Activated CD4-positive, alpha-beta T cell treated with anti-CD3 and anti-CD28 coated beads, Interleukin-2, Interleukin-4, amounts not matched to agents 100 ng/mL and 50 ng/mL, durations not matched to agents 16 hours and 8 hours (primary cell): ENCODE data around the gene MBOAT1.

Experiments
- DNase-seq: peaks from one replicate; pipeline ENCODE4 v3.0.0-alpha.2; 2020; ENCODE audit warnings: low spot score

Gene MBOAT1

DNA sequence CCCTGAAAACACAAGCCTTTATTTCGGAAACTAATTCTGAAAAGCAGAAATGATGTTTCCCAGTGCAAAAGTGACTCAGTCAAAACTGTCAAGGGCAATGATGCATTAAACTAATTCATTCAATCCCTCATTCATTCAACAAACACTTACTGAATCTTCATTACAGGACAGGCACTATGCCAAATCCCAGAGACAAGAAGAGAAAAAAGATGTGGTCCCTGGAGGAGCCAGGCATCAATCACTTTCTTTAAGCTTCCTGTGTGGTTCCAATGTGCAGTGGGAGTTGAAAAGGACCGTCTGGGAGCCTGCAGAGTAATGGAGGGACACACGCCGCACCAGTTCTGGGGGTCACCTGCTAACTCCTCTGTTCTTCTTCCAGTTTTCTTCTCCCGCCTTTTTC is 113.1 kb downstream of the MBOAT1 start:
- no peak for DNase-seq

DNA sequence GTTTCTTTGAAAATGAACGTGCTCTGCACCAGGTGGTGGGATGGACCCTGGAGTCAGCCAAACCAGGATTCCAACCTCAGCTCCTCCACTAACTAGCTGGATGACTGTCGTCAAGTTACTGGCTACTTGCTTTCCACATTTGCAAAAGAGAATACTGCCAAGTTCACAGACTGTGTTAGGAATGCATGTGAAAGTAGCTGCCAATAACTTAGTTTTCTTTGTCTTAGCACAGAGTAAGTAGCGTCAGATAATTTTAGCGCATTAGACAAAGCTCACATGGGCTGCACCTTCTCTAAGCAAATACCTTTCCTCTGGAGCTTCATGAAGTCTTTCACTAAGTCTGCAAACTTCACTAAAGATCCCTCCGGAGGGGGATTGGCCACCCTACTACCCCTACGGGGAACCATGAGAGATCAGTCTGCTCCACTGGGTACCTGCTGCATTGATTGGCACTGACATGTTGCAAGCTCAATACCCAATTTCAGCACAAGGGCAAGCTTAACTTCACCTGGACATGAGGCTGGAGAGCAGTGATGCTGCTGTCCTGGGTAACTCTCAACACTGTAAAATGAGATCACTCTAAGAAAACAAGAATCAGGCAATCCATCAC is 113.9 kb downstream of the MBOAT1 start:
- no peak for DNase-seq

DNA sequence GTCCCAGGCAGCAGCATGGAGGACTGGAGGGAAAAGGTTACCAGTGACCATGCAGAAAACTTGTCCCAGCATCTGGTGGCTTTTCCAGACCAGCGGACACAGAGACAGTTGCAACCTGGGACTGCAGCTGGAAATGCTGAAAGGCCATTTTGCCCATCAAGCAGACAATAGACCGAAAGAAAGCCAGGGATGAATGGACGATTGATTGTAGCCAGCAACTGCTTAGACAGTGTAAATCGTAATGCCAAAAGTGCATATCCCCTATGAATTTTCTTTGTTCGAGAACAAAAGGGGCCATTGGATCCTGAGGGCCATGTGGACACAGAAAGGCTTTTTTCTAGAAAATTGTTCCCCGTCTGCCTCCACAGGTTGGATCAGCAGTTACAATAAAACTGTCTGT is 115.7 kb downstream of the MBOAT1 start:
- no peak for DNase-seq

DNA sequence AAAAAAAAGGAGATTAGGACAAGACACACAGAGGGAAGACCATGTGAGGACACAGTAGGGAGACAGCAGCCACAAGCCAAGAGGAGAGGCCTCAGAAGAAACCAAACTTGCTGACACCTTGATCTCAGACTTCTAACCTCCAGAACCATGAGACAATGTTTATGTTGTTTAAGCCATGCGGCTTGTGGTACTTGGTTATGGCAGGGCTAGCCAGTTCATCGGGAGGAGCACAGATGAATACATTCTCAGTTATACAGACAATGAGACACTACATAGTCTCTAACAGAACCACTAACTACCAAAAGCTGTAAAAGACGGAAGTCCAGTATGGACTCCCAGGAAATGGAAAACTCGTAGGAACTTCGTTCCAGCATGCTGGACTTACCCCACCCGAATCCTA is 116.8 kb downstream of the MBOAT1 start:
- no peak for DNase-seq

DNA sequence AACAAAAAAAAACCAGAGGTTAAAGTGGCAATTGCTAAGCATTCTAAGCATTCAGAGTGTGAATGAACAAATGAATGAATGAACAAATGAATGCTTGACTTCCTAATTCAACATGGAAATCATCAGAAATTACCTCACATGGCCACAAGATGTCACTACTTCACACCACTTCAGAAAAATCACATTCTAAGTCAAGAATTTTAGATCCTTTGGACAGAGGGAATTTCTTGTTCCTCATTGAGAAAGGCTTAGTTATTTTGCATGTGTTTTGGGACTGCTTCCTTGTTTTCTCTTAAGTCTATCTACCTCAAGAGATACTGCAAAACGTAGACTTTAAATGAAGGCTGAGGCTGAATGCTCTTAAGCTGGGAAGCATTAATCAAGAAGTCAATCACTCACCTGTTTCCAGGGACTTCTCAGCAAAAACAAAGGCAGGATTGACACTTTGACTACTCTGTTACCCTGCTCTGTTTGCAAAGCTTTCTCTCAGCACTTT is 120.2 kb downstream of the MBOAT1 start:
- peak; percentile 25 for DNase-seq

DNA sequence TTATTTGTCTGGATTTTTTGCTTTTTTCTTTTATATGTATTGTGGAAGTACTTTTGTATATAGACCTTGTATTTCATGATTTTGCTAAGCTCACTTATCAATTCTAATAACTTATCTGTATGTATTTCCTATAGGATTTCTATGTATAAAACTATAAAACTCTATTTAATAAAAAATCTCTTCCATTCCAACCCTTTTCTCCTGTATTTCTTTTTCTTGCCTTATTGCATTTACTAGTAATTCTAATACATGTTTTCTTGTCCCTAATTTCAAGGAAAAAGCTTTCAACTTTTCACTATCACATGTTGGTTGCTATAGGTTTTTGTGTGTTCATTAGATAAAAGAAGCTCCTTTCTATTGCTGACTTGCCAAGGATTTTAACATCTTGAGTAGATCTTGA is 125.3 kb downstream of the MBOAT1 start:
- no peak for DNase-seq

DNA sequence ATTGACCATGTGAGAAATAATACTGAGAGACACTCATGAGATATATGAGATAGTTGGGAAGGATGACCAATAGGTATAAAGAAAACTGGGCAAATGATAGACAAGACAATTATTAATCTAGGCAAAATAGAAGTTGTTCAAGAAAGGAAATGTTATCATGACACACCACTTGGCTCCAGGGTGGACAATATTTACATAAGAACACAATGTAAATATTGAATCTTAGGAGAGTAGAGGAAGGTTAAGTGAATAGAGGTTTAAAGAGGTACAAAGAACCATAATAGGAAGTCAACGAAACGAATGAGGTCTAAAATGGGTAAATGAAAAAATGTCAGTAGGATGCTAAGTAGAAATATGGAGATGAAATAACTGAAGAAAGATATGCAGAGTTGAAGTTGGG is 126.5 kb downstream of the MBOAT1 start:
- no peak for DNase-seq

DNA sequence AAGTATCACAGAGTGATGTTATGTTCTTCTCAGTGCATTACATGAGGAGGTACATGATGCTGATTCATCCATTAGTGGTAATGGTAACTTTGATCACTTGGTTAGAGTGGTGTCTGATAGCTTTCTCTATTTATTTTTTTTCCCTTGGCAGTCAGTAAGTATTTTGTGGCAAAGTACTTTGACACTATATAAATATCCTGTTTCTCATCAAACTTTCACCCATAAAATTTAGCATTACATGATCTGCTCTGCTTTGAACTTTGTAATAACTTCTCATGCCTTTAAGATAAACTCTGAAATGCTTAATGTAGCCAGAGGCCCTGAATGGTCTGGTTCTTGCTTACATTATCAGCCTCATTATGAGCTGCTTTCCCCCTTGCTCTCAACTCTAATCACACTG is 127.9 kb downstream of the MBOAT1 start:
- no peak for DNase-seq

DNA sequence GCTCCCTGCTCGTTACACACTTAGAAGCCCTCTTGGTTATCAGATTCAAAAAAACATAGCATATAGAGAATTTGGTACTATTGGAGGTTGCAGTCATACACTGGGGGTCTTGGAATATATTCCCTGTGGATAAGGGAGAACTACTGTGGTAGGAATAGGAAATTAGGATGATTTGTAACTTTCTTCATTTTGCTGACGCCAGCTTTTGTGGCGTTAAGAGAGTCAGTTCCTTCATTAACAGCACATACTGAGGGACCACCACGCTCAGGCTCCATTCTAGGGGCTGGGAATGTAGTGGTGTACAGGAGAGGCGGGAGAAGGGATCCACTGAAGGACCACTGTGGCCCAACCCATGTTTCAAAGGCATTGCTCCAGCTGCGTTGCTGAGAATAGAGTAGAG is 140.3 kb downstream of the MBOAT1 start:
- no peak for DNase-seq

DNA sequence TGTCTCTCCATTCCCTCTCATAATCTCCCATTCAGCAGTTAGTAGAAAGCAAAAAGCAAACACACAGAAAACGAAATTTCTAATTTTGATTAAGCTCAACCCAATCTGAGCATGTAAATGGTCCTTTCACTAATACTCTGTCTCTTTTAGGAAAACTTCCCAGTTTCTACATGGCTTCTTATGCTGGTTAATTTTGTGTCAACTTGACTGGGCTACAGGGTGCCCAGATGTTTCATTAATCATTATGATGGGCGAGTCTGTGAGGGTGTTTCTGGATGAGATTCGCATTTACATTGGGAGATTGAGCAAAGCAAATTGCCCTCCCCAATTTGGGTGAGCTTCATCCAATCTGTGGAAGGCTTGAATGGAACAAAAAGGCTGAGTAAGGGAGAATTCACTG is 142.2 kb downstream of the MBOAT1 start:
- no peak for DNase-seq

DNA sequence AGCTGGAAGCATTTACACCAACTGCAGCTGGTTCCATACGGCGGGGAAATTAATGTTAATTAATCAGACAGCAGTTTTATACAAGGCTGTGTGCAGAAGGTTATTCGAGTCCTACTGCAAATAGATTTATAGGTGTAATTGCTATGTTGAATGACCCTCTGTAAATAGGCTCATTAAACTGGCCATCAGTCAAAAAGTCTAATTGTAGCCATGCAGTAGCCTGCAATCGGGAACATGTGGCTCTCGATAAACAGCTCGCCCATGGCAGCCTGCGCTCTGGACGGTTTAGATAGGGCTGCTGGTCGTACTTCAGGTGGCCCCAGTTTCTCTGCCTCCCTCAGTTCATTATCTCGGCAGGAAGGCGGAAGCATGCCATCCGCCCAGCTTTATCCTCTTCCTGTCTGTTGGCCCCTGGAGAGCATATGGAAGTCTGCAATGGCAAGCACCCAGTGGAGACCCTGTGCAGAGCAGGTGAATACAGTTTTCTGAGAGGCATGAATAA is 143.2 kb downstream of the MBOAT1 start:
- DNase-seq, result no peak

DNA sequence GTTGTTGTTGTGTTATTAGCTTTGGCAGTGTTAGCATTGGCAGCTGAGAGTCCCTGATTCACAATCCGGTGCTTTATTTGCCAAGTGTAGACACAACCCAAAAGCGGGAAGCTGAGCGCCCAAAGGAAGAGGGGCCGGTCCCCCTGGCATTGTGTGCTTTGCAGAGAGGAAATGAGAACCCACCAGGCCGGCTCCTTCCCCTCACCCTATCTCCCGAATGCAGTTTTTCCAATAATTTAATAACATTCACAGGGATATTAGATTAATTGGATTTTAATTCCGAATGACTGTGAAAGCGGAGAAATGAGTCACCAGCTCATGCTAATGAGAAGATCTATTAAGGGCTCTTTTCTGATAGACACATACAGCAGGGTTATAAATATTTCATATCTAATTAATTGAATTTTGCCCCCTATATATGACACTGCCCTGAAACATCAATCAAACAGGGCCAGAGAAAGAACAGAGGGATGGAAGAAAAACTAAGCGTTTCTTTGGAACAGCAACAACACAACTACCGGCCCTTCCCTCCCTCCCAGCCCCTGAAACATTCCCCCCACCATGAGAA is 143.8 kb downstream of the MBOAT1 start:
- no peak for DNase-seq

DNA sequence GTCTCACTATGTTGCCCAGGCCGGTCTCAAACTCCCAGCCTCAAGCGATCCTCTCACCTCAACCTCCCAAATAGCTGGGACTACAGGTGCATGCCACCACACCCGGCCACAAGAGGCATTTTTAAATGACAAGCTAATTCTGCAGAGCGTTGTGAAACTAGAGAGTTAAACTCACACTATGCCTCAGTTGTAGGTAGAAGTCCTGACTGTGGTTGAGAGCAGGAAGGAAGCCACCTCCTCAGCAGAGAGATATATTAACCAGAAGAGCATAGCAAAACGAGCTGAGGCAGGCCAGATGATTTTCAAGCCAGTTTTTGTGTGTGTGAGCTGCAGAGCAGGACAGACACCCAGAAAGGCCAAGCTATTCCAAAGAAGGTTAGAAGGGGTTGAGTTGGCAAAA is 150.3 kb downstream of the MBOAT1 start:
- DNase-seq, result peak; percentile 4

DNA sequence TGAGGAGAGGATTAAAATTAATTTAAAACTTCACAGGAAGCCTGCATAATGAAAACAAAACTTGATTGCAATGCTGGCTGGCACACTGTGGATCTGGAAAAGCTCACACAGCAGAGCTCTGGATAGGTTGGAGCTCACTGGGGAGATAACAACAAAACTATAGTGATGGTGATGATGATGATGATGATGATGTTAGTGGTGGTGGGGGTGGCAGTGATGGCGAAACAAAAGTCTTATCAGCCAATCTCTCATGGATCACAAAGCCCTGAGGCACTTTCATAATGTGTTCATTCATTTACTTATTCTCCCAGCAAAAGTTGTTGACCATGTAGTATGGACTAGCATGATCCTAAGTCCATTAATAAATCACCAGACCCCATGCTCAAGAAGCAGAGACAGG is 152.0 kb downstream of the MBOAT1 start:
- no peak for DNase-seq

DNA sequence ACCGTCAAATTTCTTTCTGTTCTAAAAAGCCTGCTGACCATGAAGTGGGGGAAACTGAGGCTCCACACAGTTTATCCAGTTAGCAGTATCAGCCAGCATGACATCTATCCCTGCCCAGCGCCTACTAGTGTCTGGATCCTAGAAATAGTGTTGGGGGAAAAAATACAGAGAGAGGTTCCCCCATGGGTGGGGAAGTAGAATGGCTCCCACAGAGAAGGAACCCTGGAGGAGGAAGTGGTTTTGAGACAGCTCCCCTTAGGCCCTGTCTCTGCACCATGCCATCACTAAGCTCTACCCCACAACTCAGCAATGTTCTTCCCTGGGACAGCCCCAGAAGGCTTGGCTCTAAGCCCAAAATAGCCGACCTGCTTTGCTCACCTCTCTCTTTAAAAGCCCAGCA is 153.4 kb downstream of the MBOAT1 start:
- DNase-seq, result no peak

DNA sequence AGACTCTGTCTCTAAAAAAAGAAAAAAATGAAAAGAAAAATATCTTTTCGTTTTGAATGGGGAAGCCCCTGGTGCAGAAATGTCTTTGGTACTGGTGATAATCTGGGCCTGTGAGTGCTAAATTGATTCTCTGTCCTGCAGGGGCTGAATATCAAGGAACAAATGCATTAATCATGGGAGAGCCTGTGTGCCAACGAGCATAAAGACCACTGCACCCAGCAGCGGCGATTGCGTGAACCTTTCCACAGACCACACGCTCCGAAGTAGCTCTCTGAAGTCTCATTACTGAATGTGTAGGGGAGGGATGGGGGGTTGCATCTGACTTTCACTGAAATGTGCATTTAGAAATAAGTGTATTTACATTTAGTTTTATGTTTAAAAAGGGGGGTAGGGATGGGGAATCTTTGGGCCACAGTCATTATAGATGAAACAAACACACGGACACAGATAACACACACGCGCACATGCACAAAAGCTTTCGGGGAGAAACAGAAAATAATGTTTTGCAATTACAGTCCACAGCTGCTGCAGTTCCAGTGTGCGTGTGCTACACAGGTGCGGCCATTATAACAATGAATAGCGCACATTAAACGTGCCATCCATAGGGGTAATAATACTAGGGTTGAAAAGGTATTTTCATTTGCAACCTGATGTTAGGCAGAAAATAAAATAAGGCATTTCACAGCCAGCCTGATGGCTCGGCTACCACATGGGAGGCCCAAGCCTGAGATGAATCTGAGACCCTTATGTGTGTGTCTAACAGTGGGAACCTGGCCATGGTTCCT is 154.0 kb downstream of the MBOAT1 start:
- no peak for DNase-seq

DNA sequence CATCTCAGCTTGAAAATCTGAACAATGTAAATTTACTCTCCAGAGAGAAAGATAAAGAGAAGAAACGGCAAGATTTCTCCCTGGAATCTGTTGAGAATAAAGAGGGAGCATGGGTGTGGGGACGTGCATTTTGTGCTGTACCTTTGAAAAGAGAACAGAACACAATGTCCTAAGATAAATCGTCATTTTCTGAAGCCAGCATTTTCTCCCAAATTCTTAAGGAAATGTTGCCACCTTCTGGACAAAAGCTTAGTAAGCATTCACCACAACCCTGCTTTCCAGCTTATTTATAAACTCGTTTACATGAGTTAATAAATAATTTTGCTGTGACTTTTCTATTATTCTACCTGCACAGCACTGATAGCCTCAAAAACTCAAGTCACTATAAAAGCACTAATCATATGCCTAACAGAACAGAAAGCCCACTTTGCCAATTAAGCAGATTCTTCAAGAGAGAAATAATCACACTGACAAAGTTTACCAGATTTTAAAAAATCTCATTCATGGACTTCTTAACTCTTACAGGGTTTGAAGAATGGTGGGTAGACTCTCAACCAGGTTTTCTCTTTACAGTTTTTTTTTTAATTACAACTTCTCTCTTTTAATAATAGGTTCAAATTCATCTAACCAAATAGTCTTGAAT is 155.8 kb downstream of the MBOAT1 start:
- DNase-seq, result peak; percentile 16

DNA sequence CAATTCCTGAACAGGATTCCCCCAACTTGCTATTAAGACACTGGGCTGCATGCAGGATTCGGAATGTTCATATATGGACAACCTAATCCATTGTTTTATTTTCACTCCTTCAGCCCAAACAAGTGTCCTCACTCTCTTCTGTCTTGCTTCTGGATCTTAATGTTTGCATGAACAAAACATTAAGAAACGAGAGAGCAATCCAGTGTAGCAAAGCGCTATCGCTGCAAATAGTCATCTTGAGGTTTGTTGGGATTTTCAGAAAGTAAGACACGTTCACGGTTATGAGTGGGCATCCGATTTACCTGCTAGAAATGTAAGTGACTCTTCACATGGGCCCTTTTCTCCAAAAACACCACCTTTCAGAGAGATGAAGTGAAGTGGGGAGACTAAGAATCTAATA is 156.4 kb downstream of the MBOAT1 start:
- DNase-seq, result no peak
